Breast epithelium (tissue), 4 donors: ENCODE results near the gene PTPN2. TPM values are rescaled to one million over a fixed set of nuclear protein-coding genes. Genes with fewer than 3 reads are reported as not detected.

Experiments
- DNase-seq, 2 donors: peaks; one replicate each; pipeline ENCODE4 v3.0.0-alpha.2; 2019; ENCODE audit warnings: low spot score in 2 of 2
- H3K27ac ChIP-seq, 2 donors: fragments of 200-600 bp; sonication (generic) in 1 of 2; one replicate each; pipeline ENCODE4 v1.5.1; 2016 to 2019; ENCODE audit warnings: mild to moderate bottlenecking in 1 of 2
- H3K27me3 ChIP-seq, 2 donors: fragments of 200-600 bp; sonication (generic) in 1 of 2; one replicate each; pipeline versions ENCODE4 v1.5.1 to v1.6.0; 2017 to 2019; ENCODE audit warnings: control low read depth in 1 of 2, mild to moderate bottlenecking in 1 of 2
- H3K36me3 ChIP-seq: fragments of 200-600 bp; one replicate; pipeline ENCODE4 v1.5.1; 2019
- H3K4me1 ChIP-seq, 2 donors: fragments of 200-600 bp; sonication (generic); one replicate each; pipeline ENCODE4 v1.5.1; 2016 to 2019; ENCODE audit warnings: control low read depth in 1 of 2
- H3K4me3 ChIP-seq, 3 donors: fragments of 200-600 bp; sonication (generic); 1 replicate in 2 of 3; 2 replicates in 1 of 3; pipeline ENCODE4 v1.5.1; 2016 to 2019; ENCODE audit warnings: mild to moderate bottlenecking in 3 of 3, moderate library complexity in 2 of 3
- H3K9me3 ChIP-seq, 2 donors: fragments of 200-600 bp; sonication (generic) in 1 of 2; one replicate each; pipeline ENCODE4 v1.5.1; 2016 to 2019; ENCODE audit warnings: control low read depth in 1 of 2
- CTCF ChIP-seq, 3 donors: fragments of 450-650 bp; IDR thresholded peaks; one replicate each; pipeline ENCODE4 v1.5.1; 2016 to 2017; ENCODE audit warnings: antibody characterized with exemption in 3 of 3, mild to moderate bottlenecking in 3 of 3, moderate library complexity in 3 of 3
- POLR2A ChIP-seq: fragments of 450-650 bp; IDR thresholded peaks from one replicate; pipeline ENCODE4 v1.6.1; 2016; ENCODE audit warnings: antibody characterized with exemption, mild to moderate bottlenecking, moderate library complexity
- POLR2AphosphoS5 ChIP-seq, 3 donors: sonication (generic); formaldehyde crosslinking; IDR thresholded peaks; one replicate each; pipeline ENCODE4 v1.6.1; 2017; ENCODE audit warnings: antibody characterized with exemption in 3 of 3
- intact Hi-C: fragments of 100-400 bp; cut with DNase I; formaldehyde crosslinking; loops from one replicate; pipeline ENCODE4 v1.15.1; 2023; ENCODE audit warnings: low total_unique reads
- total RNA-seq, 3 donors: library from RNA; depleted of rRNA; stranded (reverse); fragments of >200 nt; gene quantifications; one replicate each; pipeline ENCODE4 v1.1.0, GENCODE V29; 2016

The PTPN2 gene
- total RNA-seq, 3 donors from 2014 or later: 38.4 to 57.1 (median 53.7) TPM

GRCh38 chr18:12842459-12843380 lies 41.3 kb downstream of the PTPN2 start:
- Histone ChIP-seq H3K27me3 (no peaks in the 10 kb centered on the region), H3K4me1 (peaks cover 0 to 8% of the 10 kb centered on the region in 2 donors), H3K27ac (peak overlapping the region in 1 of 2 donors; percentile 74), H3K36me3 (no peaks in the 10 kb centered on the region), H3K4me3 (no peak overlapping the region), H3K9me3 (no peaks in the 10 kb centered on the region)
- DNase-seq: no peak
- intact Hi-C loops: no loop called here
- TF ChIP-seq CTCF (IDR thresholded peaks at IDR 0.05) (no peak), POLR2AphosphoS5 (IDR thresholded peaks at IDR 0.05) (no peak), POLR2A (no peak)

- H3K9me3 ChIP-seq: no peaks in the 10 kb centered on the region
- DNase-seq: no peak
- H3K4me3 ChIP-seq: no peak overlapping the region
- H3K4me1 ChIP-seq: peaks cover 0 to 9% of the 10 kb centered on the region in 2 donors
- no peaks in the 10 kb centered on the region for H3K36me3 ChIP-seq
- no peaks in the 10 kb centered on the region for H3K27me3 ChIP-seq
- intact Hi-C loops: no loop called here
- H3K27ac ChIP-seq: no peak overlapping the region
- TF ChIP-seq CTCF (IDR thresholded peaks at IDR 0.05) (no peak), POLR2AphosphoS5 (IDR thresholded peaks at IDR 0.05) (no peak), POLR2A (no peak)
These were observed 43.0 kb downstream of the PTPN2 start for GRCh38 chr18:12841070-12841469.

GRCh38 chr18:12840382-12840781 lies 43.7 kb downstream of the PTPN2 start:
- Histone ChIP-seq H3K4me3 (no peak overlapping the region), H3K27ac (peak overlapping the region in 1 of 2 donors; percentile 73), H3K4me1 (peaks cover 0 to 9% of the 10 kb centered on the region in 2 donors), H3K36me3 (no peaks in the 10 kb centered on the region), H3K9me3 (no peaks in the 10 kb centered on the region), H3K27me3 (no peaks in the 10 kb centered on the region)
- DNase-seq: no peak
- intact Hi-C loops: no loop called here
- TF ChIP-seq POLR2A (no peak), POLR2AphosphoS5 (IDR thresholded peaks at IDR 0.05) (no peak), CTCF (IDR thresholded peaks at IDR 0.05) (no peak)

GRCh38 chr18:12839526-12840196 lies 44.4 kb downstream of the PTPN2 start:
- Histone ChIP-seq H3K36me3 (no peaks in the 10 kb centered on the region), H3K4me1 (peaks cover 0 to 9% of the 10 kb centered on the region in 2 donors), H3K4me3 (no peak overlapping the region), H3K9me3 (no peaks in the 10 kb centered on the region), H3K27ac (peak overlapping the region; percentile 69 to 73), H3K27me3 (no peaks in the 10 kb centered on the region)
- DNase-seq: no peak
- no peak for TF ChIP-seq POLR2A
- TF ChIP-seq CTCF (IDR thresholded peaks at IDR 0.05): no peak
- no peak for TF ChIP-seq POLR2AphosphoS5 (IDR thresholded peaks at IDR 0.05)
- intact Hi-C loops: no loop called here

- H3K4me1 ChIP-seq: peaks cover 0 to 9% of the 10 kb centered on the region in 2 donors
- TF ChIP-seq CTCF (IDR thresholded peaks at IDR 0.05): no peak
- no peaks in the 10 kb centered on the region for H3K9me3 ChIP-seq
- H3K27ac ChIP-seq: peak overlapping the region; percentile 69 to 73
- no peaks in the 10 kb centered on the region for H3K27me3 ChIP-seq
- no peaks in the 10 kb centered on the region for H3K36me3 ChIP-seq
- no peak for DNase-seq
- no peak overlapping the region for H3K4me3 ChIP-seq
- intact Hi-C loops: no loop called here
These were observed 44.9 kb downstream of the PTPN2 start for GRCh38 chr18:12839057-12839525.
